ENCODE results near the gene RRP1. TPM values are rescaled to one million over a fixed set of nuclear protein-coding genes. Genes with fewer than 3 reads are reported as not detected.

The RRP1 gene
- total RNA-seq, 2 experiments from 2014 or later, result 50.3 to 55.0 TPM

- POLR2A ChIA-PET, result no interaction called here
Measured at GRCh38 chr21:43800566-43800965, 11.2 kb downstream of the RRP1 start.

GRCh38 chr21:43801006-43801783 lies 11.8 kb downstream of the RRP1 start:
- CTCF ChIA-PET (ENCODE audit: unreplicated experiment), result no interaction called here

More at GRCh38 chr21:43800566-43800965, 11.2 kb downstream of the RRP1 start:
- BruUV-seq (replicated peaks), result no TSS peak
- H3K4me2 ChIP-seq (ENCODE audit: low read length), result no peak overlapping the region
- no peak overlapping the region for H2AFZ ChIP-seq (ENCODE audit: low read length)
- no peaks in the 10 kb centered on the region for H3K9me3 ChIP-seq (ENCODE audit: low read length)
- H3K4me3 ChIP-seq (ENCODE audit: low read depth, low read length, poor library complexity, severe bottlenecking), result no peak overlapping the region
- H3K4me1 ChIP-seq (ENCODE audit: insufficient read depth, low read length, poor library complexity, severe bottlenecking), result peaks cover 16% of the 10 kb centered on the region
- H3K79me2 ChIP-seq (ENCODE audit: insufficient read depth, low read depth, low read length), result no peaks in the 10 kb centered on the region
- intact Hi-C loops (cut with micrococcal nuclease; ENCODE audit: unreplicated experiment), result no loop called here
- peaks cover 94% of the 10 kb centered on the region for H3K36me3 ChIP-seq (ENCODE audit: insufficient read depth, low read length)
- H3K9me2 ChIP-seq (ENCODE audit: insufficient read depth, low read length), result no peaks in the 10 kb centered on the region
- no peaks in the 10 kb centered on the region for H4K20me1 ChIP-seq (ENCODE audit: insufficient read depth, low read length)
- no peak for DNase-seq (ENCODE audit: low spot score)
- TF ChIP-seq EZH2phosphoT487 (IDR thresholded peaks at IDR 0.05; ENCODE audit: borderline replicate concordance, low read depth, low read length) (no peak), CTCF (conservative IDR thresholded peaks at IDR 0.05; ENCODE audit: low read length) (no peak)
- CTCF ChIA-PET (ENCODE audit: unreplicated experiment), result no interaction called here
- H3K27ac ChIP-seq (ENCODE audit: low read depth, low read length, poor library complexity, severe bottlenecking), result no peak overlapping the region

More at GRCh38 chr21:43801006-43801783, 11.8 kb downstream of the RRP1 start:
- H2AFZ ChIP-seq (ENCODE audit: low read length), result no peak overlapping the region
- H3K27ac ChIP-seq (ENCODE audit: low read depth, low read length, poor library complexity, severe bottlenecking), result no peak overlapping the region
- H3K9me3 ChIP-seq (ENCODE audit: low read length), result no peaks in the 10 kb centered on the region
- no peak for TF ChIP-seq CTCF (conservative IDR thresholded peaks at IDR 0.05; ENCODE audit: low read length)
- no peak for TF ChIP-seq EZH2phosphoT487 (IDR thresholded peaks at IDR 0.05; ENCODE audit: borderline replicate concordance, low read depth, low read length)
- H3K9me2 ChIP-seq (ENCODE audit: insufficient read depth, low read length), result no peaks in the 10 kb centered on the region
- POLR2A ChIA-PET, result no interaction called here
- DNase-seq (ENCODE audit: low spot score), result no peak
- no peaks in the 10 kb centered on the region for H4K20me1 ChIP-seq (ENCODE audit: insufficient read depth, low read length)
- H3K4me3 ChIP-seq (ENCODE audit: low read depth, low read length, poor library complexity, severe bottlenecking), result no peak overlapping the region
- no TSS peak for BruUV-seq (replicated peaks)
- intact Hi-C loops (cut with micrococcal nuclease; ENCODE audit: unreplicated experiment), result no loop called here
- peaks cover 92% of the 10 kb centered on the region for H3K36me3 ChIP-seq (ENCODE audit: insufficient read depth, low read length)
- H3K4me2 ChIP-seq (ENCODE audit: low read length), result no peak overlapping the region
- H3K79me2 ChIP-seq (ENCODE audit: insufficient read depth, low read depth, low read length), result no peaks in the 10 kb centered on the region
- H3K4me1 ChIP-seq (ENCODE audit: insufficient read depth, low read length, poor library complexity, severe bottlenecking), result peaks cover 23% of the 10 kb centered on the region

Data from OCI-LY7 (cell line).